M059J (cell line): Measurements from ENCODE around the gene HOXA7. TPM values are rescaled to one million over a fixed set of nuclear protein-coding genes. Genes with fewer than 3 reads are reported as not detected.

Experiments used
- DNase-seq: peaks from one replicate; pipeline ENCODE4 v3.0.0-alpha.2; 2012; ENCODE audit warnings: low read depth
- total RNA-seq: library from RNA; depleted of rRNA; stranded (reverse); fragments of >200 nt; shearing (Covaris generic); gene quantifications from 2 replicates; pipeline ENCODE4 v1.2.3, GENCODE V29; 2014

Gene HOXA7
- total RNA-seq, 1 experiment from 2014 or later = 3.7 TPM

DNA sequence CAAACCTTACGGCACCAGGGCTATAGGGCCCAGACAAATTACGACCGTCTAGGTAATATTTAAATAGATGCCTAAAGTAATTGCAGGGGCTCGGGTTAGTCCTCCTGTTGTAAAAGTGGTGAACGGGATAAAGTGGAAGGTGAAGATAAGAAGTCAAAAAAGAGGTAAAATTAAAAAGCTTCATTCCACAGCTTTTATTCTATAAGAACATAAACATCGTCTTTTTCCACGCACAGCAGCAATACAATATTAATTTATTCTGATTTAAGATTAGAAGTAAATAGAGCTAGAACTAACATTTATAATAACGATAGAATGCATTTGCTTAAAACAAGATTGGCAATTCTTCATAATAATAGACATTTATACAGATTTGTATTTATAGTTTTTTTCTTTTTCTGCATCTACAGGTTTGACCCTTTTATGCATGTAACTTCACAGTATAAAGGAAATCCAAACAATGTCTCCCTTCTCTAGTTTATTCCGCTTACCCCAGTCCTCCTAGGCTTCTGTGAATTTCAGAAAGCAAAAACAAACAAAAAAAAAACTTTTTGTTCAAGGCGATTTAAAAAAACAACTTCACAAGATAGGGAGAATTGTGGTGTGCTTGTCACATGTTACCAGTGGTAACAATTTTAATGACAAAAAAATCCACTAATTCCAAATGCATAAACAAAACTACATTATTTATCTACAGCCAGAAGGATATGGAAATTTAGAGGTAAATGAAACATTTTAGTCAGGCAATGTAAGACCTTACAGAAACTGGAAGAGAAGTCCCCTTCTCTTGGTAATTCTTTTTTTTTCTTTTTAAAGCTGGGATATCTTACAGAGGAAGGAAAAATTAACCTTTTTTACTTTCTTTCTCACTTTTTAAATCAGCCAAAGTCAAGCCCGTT is 14.2 kb upstream of the HOXA7 start:
- DNase-seq = no peak

DNA sequence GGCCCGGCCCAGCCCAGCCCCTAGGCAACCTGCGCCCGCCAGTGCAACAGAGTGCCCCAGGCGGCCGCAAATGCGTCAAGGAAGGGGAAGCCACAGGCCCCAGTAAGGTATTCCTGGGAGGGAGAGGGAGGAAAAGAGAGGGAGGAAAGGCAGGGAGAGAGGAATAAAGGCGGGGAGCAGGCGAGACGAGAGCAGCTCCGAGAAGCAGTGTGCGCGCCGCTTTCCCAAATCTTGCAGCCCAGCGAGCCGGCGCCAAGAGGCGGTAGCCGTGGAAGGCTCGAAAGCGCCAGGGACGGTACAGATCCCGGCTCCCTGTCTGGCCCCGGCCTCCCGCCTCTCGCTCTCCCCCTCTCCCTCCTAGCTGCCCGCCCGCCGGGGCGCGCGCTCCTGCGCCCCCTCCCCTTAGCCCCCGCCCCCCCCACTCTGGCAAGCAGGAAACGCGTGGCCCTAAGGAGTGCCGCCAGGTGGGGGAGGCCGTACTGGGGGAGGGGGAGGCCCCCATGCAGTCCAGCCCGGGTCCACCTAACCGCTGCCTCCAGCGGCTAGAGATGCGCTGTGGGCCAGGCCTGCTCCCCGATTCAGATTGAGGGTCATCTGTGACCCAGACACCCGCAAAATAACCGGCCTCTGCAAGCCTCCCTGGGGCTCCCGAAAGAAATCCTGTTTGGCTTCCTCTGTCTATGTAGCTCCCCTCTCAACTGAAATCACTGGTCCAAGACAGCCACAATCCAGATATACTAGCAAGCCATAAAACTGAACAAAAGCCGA is 13.4 kb upstream of the HOXA7 start:
- peak; percentile 82 for DNase-seq

DNA sequence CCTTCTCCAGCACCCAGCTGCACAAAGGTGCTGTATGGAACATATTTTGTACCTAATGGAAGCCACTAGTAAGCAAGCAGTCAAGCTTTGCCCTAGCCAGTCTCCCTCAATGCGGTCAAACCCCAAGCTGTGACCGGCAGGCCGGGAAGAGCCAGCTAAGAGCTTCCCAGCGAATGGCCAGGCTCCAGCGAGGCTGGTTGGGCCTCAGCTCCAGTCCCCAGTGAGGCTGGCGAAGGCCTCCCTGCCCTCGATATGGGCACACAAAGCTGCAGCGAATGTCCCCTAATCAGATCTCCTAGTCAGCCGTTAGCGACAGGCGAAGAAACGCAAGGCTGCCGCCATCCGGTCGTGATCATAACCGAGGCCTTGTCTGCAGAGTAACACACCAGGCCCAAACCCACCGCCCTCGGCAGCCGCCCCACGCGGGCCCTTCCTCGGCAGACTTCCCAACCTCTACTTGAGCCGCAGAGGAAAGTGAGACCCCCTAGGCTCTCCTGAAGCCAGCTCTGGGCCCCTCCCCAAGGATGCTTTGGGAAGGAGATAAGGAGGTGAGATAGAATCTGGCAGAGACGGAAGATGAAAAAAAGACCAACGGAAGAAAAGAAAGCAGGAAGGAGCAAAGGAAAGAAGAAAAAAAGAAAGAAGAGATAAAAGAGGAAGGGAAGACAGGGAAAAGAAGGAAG is 11.9 kb upstream of the HOXA7 start:
- DNase-seq = peak; percentile 60

- DNase-seq = peak; percentile 65
These were observed 11.4 kb upstream of the HOXA7 start for GRCh38 chr7:27167916-27168264.

- DNase-seq = peak; percentile 83
These were observed 10.3 kb upstream of the HOXA7 start for GRCh38 chr7:27166531-27167505.

- peak; percentile 65 for DNase-seq
These were observed 9.6 kb upstream of the HOXA7 start for GRCh38 chr7:27165996-27166530.

DNA sequence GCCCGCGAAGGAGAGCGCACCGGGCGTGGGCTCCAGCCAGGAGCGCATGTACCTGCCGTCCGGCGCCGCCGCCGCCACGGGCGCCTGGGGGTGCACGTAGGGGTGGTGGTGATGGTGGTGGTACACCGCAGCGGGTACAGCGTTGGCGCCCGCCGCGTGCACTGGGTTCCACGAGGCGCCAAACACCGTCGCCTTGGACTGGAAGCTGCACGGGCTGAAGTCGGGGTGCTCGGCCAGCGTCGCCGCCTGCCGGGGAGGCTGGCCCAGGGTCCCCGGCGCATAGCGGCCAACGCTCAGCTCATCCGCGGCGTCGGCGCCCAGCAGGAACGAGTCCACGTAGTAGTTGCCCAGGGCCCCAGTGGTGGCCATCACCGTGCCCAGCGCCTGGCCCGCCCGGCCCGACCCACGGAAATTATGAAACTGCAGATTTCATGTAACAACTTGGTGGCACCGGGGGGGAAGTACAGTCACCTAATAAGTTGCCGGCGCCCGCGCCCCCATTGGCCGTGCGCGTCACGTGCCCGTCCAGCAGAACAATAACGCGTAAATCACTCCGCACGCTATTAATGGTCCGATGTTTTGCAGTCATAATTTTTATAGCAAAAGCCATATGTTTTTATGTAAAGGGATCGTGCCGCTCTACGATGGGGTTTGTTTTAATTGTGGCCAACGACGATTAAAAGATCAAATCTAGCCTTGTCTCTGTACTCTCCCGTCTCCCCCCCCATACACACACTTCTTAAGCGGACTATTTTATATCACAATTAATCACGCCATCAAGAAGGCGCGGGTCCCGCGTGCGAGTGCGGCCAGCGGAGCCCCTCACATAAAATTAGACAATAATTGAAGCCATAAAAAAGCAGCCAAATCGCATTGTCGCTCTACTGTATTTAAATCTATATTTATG is 8.9 kb upstream of the HOXA7 start, which contains the start of gene HOXA9:
TSS of gene HOXA9 (minus strand) at position 449 of the 907 bp plus-strand sequence. CDS start at position 369, 80 bp downstream.
- DNase-seq = peak; percentile 93

DNA sequence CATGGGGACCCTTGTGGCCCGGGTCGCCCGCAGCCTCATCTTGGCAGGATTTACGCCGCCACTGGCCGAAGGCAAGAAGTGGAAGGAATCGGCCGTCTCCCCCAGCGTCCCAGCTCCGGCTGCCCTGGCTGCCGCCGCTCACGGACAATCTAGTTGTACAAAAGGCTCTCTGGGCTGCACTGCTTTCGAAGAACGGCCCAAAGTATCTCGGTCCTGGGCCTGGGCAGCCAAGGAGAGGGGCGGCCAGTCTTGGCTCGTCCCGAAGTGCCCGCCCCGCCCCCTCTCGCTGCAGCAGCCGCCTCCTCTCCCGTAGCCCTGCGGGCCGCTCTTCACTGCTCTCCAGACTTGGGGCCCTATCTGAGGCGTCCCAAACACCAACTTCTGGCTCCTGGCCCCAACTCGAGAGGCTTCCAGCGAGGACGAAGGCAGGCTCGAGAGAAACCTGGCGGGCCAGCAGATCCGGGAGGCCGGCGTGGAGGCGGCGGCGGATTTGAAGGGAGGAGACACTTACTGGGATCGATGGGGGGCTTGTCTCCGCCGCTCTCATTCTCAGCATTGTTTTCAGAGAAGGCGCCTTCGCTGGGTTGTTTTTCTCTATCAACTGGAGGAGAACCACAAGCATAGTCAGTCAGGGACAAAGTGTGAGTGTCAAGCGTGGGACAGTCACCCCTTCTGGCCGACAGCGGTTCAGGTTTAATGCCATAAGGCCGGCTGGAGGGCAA is 8.1 kb upstream of the HOXA7 start:
- DNase-seq = peak; percentile 60

GRCh38 chr7:27164045-27164366 is 7.5 kb upstream of the HOXA7 start:
- DNase-seq = peak; percentile 28

DNA sequence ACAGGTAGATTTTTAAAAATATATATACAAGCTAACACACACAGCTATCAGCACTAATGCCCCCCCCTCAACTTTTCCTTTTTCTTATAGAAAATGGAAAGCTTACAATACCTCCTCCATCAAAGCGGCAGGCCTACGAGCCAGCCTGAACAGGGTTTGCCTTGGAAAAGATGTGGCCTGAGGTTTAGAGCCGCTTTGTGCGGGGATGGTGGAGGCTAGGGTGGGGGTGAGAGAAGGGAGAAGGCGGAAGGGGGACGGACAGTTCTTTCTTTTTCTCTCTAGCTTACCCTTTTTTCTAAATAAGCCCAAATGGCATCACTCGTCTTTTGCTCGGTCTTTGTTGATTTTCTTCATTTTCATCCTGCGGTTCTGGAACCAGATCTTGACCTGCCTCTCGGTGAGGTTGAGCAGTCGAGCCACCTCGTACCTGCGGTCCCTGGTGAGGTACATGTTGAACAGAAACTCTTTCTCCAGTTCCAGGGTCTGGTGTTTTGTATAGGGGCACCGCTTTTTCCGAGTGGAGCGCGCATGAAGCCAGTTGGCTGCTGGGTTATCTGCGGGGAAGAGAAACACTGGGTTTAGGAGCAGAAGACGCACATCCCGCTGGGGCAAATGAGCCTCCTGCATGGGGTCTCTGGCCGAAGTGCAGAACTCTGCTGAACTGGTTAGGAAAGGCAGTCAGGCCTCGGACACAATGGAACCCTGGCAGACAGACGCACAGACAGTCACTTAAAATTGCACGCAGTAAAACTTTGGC is 7.0 kb upstream of the HOXA7 start:
- DNase-seq = peak; percentile 40

- peak; percentile 22 for DNase-seq
These were observed 6.2 kb upstream of the HOXA7 start for GRCh38 chr7:27162561-27163287.

- peak; percentile 49 for DNase-seq
These were observed 5.5 kb upstream of the HOXA7 start for GRCh38 chr7:27161721-27162560.

DNA sequence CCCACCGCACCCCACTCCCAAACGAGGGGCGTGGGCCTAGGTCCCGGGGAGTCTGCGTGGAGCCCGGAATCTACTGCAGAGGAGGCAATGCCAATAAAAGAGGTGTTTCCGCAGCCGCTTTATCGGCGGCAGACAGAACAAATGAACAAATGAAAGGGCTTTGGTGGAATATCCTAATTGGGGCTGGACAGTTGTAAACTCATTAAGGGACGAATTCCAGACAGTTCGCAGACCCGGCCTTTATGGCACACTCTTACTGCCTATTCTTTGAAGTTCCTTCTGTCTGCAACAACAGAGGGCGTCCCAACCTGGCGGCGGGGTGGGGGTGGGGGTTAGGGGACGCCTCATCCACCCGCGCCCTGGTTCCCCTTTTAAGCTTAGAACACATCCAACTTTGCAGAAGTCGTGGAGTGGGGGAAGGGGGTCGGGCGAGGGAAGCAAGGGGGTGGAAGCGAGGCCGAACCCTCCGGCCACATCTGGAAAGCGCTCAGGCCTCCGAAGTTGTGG is 4.8 kb upstream of the HOXA7 start:
- peak; percentile 65 for DNase-seq

- peak; percentile 80 for DNase-seq
These were observed 4.2 kb upstream of the HOXA7 start for GRCh38 chr7:27160546-27161213.

GRCh38 chr7:27160145-27160545 is 3.7 kb upstream of the HOXA7 start:
- no peak for DNase-seq
